ENCODE measurements around the gene PRSS16. TPM values are rescaled to one million over a fixed set of nuclear protein-coding genes. Genes with fewer than 3 reads are reported as not detected.
"Not testable (repeated sequence)": the region's sequence is repeated elsewhere in the genome, so short reads cannot be mapped to it uniquely, and the experiment has no call there.

Gene PRSS16
- 1 to 10 TPM in 1 of 4 donors, under 1 TPM in 1, not detected in 2; 0.84 to 2.5 TPM for total RNA-seq

GRCh38 chr6:27247133-27247836 is at the start of gene PRSS16:
Gene PRSS16 (plus strand): TSS chr6:27247701. CDS start chr6:27247738, 37 bp downstream.
- no peak for ATAC-seq (ENCODE audit: low FRiP score)
- DNase-seq (ENCODE audit: low spot score), result no peak
- no peak for TF ChIP-seq CTCF (IDR thresholded peaks at IDR 0.05)

GRCh38 chr6:27205375-27206278 is 41.9 kb upstream of the PRSS16 start:
- DNase-seq (ENCODE audit: low spot score) (no peak), ATAC-seq (ENCODE audit: low FRiP score) (no peak)
- TF ChIP-seq CTCF (IDR thresholded peaks at IDR 0.05), result no peak

GRCh38 chr6:27206806-27207205 is 40.7 kb upstream of the PRSS16 start:
- no peak for ATAC-seq (ENCODE audit: low FRiP score)
- DNase-seq (ENCODE audit: low spot score), result no peak
- TF ChIP-seq CTCF (IDR thresholded peaks at IDR 0.05), result no peak

GRCh38 chr6:27208042-27208441 is 39.5 kb upstream of the PRSS16 start:
- no peak for TF ChIP-seq CTCF (IDR thresholded peaks at IDR 0.05)
- DNase-seq (ENCODE audit: low spot score) (no peak), ATAC-seq (ENCODE audit: low FRiP score) (no peak)

- DNase-seq (ENCODE audit: low spot score), result no peak
- TF ChIP-seq CTCF (IDR thresholded peaks at IDR 0.05), result no peak
Measured at GRCh38 chr6:27209196-27209595, 38.3 kb upstream of the PRSS16 start.

GRCh38 chr6:27209659-27210269 is 37.7 kb upstream of the PRSS16 start:
- no peak for ATAC-seq (ENCODE audit: low FRiP score)
- no peak for TF ChIP-seq CTCF (IDR thresholded peaks at IDR 0.05)
- DNase-seq (ENCODE audit: low spot score), result no peak

More at GRCh38 chr6:27209196-27209595, 38.3 kb upstream of the PRSS16 start:
- ATAC-seq (ENCODE audit: low FRiP score), result no peak

- not testable (repeated sequence) for ATAC-seq (ENCODE audit: low FRiP score); DNase-seq (ENCODE audit: low spot score)
Measured at GRCh38 chr6:27213091-27213517, 34.4 kb upstream of the PRSS16 start.

Measured in omental fat pad (tissue), 4 donors.